Urinary bladder (tissue), 4 donors: ENCODE measurements around the gene ARF1. TPM values are rescaled to one million over a fixed set of nuclear protein-coding genes. Genes with fewer than 3 reads are reported as not detected.

Experiments
- DNase-seq: peaks from one replicate; pipeline ENCODE4 v3.0.0-alpha.2; 2015; ENCODE audit errors: extremely low spot score
- H3K27ac ChIP-seq: one replicate; pipeline ENCODE4 v1.5.1; 2013; ENCODE audit warnings: low read depth, mild to moderate bottlenecking, moderate library complexity
- H3K36me3 ChIP-seq: one replicate; pipeline ENCODE4 v1.6.1; 2013; ENCODE audit warnings: mild to moderate bottlenecking, moderate library complexity; ENCODE audit not compliant: insufficient read depth
- H3K4me1 ChIP-seq: one replicate; pipeline ENCODE4 v1.6.1; 2013; ENCODE audit warnings: mild to moderate bottlenecking, moderate library complexity; ENCODE audit not compliant: insufficient read depth
- H3K4me3 ChIP-seq: one replicate; pipeline ENCODE4 v1.5.1; 2013; ENCODE audit warnings: low read depth, low read length
- WGBS: extraction: QIAGEN DNeasy Blood & Tissue Kit; methylation state at CpG from one replicate; pipeline ENCODE4 v1.1.7; 2013; 5-methylcytosine and 5-hydroxymethylcytosine counted together
- polyA plus RNA-seq: library from polyadenylated mRNA; stranded (reverse); fragments of 200-250 nt; gene quantifications from one replicate; pipeline ENCODE4 v1.2.3, GENCODE V29; 2013
- total RNA-seq: library from RNA; depleted of rRNA; stranded (reverse); fragments of >200 nt; gene quantifications from one replicate; pipeline ENCODE4 v1.2.3, GENCODE V29; 2014
- donor health status: healthy with polysubstance abuse.
- donor health status: healthy.

ARF1 gene
- total and polyA plus RNA-seq, 2 donors: 112 to 462 TPM

DNA sequence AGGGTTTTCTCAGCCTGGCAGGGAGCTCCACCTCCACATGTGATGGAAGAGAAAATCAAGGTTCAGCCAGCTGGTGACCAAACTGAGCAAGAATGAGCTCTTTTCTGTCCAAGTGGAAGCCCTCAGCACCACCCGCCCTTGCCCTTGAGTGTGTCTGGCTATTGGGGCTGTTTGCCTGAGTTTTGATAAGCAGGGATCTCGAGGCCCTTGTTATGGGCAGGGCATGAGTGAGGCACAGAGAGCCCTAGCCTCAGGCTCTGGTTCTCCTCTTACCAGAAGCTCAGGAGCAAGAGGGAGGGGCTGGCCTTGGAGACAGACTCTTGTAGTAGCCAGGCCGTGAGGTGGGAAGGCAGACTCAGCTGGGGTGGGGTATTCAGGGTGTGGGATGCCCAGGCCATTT lies 37.5 kb upstream of the ARF1 start:
- 62% methylated on average over 3 of the region's 3 CpGs for WGBS
- no peak for DNase-seq
- H3K4me1 ChIP-seq: no peaks in the 10 kb centered on the region
- no peak overlapping the region for H3K4me3 ChIP-seq
- H3K36me3 ChIP-seq: no peaks in the 10 kb centered on the region
- no peak overlapping the region for H3K27ac ChIP-seq

DNA sequence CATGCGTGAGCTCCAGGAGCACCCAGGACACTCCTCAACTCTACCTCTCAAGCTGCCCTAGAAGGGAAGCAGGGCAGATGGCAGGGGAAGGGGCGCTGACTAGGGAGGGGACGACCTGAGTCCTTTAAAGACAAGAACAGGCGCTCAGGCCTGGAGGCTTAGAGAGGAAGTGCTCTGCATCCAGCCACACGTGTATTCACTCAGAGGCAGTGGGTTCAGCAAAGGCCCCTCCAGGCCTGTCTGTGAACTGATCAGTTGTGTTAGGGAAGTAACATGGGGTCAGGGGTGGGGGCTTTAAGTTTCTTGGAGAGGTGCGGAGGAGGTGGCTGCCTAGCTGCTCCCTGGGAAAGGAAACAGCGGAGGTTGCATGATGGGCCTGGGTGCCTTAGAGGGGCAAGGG lies 37.1 kb upstream of the ARF1 start:
- DNase-seq: no peak
- Histone ChIP-seq H3K36me3 (no peaks in the 10 kb centered on the region), H3K4me3 (no peak overlapping the region), H3K27ac (no peak overlapping the region), H3K4me1 (no peaks in the 10 kb centered on the region)
- WGBS: 79% methylated on average over 7 of the region's 7 CpGs

DNA sequence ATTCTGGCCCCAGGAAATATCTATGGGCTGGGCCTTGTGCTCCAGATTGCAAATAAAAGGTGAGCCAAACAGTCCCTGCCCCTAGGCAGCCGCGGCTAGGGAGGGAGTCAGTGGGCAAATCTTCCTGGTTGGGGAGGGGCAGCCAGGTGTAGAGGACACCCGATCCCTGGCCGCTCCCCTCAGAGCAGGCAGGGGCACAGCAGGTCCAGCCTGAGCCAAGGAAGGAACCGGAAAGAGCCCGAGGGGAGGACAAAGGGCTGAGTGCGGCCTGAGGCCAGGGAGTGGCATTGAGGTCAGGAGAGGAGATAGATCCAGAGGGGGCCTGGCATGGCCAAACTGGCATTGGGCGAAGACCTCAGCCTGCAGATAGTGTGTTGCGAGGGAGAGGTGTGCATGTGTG lies 36.6 kb upstream of the ARF1 start:
- DNase-seq: no peak
- 84% methylated on average over 9 of the region's 9 CpGs for WGBS
- no peaks in the 10 kb centered on the region for H3K4me1 ChIP-seq
- no peaks in the 10 kb centered on the region for H3K36me3 ChIP-seq
- H3K4me3 ChIP-seq: no peak overlapping the region
- H3K27ac ChIP-seq: no peak overlapping the region

DNA sequence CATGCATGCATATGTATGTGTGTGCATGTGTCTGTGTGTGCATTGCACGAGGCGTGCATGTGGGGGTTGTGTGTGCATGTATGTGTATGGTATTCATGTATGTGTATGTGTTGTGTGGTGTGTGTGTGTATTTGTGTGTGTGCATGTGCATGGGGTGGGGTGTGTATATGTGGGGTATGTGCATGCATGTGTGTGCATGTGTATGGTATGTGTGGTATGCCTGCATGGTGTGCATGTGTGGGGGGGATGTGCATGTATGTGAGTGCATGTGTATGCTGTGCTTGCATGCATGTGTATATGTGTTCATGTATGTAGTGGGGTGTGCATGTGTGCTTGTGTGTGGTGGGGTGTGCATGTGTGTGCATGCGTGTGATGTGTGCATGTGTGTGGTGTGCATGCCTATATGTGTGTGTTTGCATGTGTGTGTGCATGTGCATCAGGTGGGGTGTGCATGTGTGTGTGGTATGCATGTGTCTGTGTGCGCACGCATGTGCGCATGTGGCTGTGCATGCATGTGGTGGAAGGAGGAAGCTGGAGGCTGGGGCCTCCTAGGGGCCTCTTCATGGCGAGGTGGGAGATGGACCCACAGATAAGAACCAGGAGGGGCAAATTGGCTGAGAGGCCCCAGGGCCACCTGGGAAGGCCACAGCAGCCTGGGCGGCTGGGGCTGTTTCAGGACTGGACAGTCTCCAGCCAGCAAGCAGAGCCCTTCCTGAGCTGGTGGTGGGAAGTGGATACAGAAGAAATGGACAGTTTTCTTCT lies 35.9 kb upstream of the ARF1 start:
- H3K4me3 ChIP-seq: no peak overlapping the region
- 91% methylated on average over 8 of the region's 8 CpGs for WGBS
- no peak overlapping the region for H3K27ac ChIP-seq
- no peaks in the 10 kb centered on the region for H3K36me3 ChIP-seq
- H3K4me1 ChIP-seq: no peaks in the 10 kb centered on the region
- no peak for DNase-seq

DNA sequence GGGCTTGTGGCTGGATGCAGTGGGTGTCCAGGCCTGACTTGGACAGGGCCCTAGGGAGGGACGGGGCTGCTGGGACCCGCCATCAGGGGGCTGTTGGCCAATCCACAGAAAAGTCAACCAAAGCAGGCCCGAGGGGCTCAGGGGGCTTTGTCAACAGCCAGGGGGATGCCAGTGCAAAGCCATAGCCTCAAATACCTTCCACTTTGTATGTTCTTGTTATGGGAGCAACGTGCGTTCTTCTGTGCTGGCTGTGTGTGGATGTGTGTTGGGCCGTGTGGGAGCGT lies 35.4 kb upstream of the ARF1 start:
- Histone ChIP-seq H3K4me3 (no peak overlapping the region), H3K36me3 (no peaks in the 10 kb centered on the region), H3K27ac (no peak overlapping the region), H3K4me1 (no peaks in the 10 kb centered on the region)
- 85% methylated on average over 7 of the region's 7 CpGs for WGBS
- DNase-seq: no peak

DNA sequence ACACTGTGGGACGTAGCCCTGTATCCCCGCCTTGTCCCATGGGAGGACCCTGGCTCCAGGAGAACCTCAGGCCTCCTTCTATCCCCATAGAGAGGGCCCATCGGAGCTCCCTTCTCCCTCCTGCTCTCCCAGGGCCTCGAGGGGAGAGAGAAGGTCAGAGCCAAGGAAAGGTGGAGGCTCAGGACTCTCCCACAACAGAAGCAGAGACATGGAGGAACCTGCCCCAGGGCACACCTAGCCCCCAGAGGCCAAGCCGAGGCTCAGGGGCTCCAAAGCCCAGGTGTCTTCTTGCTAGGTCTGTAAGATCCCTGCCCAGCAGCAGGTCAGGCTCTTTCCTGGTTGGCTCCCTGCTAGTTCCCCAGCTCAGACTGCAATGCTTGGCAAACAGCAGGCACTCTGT lies 34.4 kb upstream of the ARF1 start:
- Histone ChIP-seq H3K27ac (no peak overlapping the region), H3K4me3 (no peak overlapping the region), H3K4me1 (no peaks in the 10 kb centered on the region), H3K36me3 (no peaks in the 10 kb centered on the region)
- WGBS: 67% methylated on average over 5 of the region's 5 CpGs
- DNase-seq: no peak

DNA sequence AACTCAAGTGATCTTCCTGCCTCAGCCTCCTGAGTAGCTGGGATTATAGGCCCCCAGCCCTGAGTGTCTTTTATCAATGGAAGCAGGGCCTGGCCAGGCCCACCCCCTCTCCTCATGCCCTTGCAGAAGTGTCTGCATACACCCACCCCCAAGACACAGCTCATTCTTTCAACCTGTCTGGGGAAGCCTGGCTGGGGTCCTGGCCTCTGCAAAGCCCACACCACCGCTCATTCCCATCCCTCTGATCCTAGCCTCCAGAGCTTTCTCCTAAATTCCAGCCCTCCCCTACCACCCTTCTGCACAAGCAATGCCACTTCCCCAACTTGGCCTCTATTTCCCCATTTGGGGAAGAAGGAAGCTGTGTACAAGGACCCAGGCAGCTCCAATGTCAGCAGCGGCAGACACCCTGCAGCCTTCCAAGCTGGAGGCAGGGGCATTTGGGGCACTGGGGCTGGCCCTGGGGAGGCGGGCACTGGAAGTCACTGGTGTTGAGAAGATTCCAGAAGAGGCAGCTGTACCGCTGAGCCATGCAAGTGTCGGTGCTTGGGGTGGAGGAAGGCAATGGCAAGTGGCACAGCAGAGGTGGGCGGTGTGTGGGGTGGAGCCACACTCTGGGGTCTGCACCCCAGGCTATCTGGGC lies 33.7 kb upstream of the ARF1 start:
- DNase-seq: no peak
- no peak overlapping the region for H3K27ac ChIP-seq
- H3K4me1 ChIP-seq: no peaks in the 10 kb centered on the region
- H3K36me3 ChIP-seq: no peaks in the 10 kb centered on the region
- H3K4me3 ChIP-seq: no peak overlapping the region
- 74% methylated on average over 6 of the region's 6 CpGs for whole genome bisulfite sequencing

DNA sequence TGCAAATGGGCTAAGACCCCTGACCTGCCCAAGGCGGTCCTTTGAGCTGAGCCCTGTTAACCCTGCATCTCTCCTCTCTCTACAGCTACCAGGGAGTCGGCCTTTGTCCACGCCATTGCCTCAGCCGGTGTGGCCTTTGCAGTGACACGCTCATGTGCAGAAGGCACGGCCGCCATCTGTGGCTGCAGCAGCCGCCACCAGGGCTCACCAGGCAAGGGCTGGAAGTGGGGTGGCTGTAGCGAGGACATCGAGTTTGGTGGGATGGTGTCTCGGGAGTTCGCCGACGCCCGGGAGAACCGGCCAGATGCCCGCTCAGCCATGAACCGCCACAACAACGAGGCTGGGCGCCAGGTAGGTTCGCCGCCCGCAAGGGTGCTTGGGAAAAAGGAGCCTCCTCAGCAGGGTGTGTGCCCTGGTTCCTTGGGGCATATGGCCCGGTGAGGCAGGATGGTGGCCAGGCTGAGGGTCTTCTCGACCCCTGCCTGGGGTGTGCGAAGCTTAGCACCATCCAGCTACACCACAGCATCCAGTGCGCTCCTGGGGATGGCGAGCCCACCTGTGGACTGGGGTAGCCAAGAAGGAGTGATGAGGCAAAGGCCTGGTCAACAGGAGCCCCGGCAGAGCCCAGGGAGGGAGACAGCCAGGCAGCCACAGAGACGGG lies 31.8 kb upstream of the ARF1 start:
- DNase-seq: no peak
- Histone ChIP-seq H3K4me1 (no peaks in the 10 kb centered on the region), H3K4me3 (no peak overlapping the region), H3K27ac (no peak overlapping the region), H3K36me3 (no peaks in the 10 kb centered on the region)
- WGBS: 89% methylated on average over 30 of the region's 30 CpGs

DNA sequence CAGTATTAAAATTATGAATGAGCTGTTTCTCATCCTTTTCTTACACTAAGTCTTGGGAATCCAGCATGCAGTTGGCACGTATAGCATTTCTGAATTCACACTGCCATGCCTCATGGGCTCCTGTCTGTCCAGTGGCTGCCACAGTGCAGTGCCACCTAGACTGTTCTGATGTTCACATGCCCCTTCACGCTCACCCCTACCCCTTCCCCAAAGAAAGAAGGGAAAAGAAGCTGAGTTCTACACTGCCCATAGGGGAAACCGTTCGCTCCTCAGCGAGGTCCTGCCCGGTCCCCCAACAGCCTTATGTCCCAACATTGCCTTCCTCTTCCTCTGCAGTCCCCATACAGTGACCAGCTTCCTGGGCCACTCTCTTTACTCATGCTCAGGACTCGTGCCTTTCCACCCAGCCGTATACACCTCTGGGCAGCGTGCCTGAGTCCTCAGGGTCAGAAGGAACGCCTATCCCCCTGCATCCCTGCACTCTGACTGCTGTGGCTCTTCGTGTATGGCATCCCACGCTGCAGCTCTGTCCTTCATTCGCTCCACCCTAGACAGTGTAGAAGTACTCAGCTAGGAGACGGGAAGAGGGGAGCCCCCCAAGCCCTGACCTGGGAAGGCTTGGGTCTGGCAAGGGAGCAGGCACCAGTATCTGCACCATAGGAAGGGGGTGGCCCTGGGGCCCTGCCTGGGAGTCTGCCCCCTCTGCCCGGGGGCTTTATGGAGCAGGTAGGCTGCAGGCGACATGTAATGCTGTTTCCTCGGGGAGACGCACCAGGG lies 24.1 kb upstream of the ARF1 start:
- WGBS: 47% methylated on average over 18 of the region's 18 CpGs
- no peak overlapping the region for H3K4me3 ChIP-seq
- DNase-seq: no peak
- no peaks in the 10 kb centered on the region for H3K4me1 ChIP-seq
- no peaks in the 10 kb centered on the region for H3K36me3 ChIP-seq
- H3K27ac ChIP-seq: no peak overlapping the region

DNA sequence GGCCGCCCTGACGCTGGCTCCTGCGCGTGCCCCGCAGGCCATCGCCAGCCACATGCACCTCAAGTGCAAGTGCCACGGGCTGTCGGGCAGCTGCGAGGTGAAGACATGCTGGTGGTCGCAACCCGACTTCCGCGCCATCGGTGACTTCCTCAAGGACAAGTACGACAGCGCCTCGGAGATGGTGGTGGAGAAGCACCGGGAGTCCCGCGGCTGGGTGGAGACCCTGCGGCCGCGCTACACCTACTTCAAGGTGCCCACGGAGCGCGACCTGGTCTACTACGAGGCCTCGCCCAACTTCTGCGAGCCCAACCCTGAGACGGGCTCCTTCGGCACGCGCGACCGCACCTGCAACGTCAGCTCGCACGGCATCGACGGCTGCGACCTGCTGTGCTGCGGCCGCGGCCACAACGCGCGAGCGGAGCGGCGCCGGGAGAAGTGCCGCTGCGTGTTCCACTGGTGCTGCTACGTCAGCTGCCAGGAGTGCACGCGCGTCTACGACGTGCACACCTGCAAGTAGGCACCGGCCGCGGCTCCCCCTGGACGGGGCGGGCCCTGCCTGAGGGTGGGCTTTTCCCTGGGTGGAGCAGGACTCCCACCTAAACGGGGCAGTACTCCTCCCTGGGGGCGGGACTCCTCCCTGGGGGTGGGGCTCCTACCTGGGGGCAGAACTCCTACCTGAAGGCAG lies 23.4 kb upstream of the ARF1 start:
- no peaks in the 10 kb centered on the region for H3K4me1 ChIP-seq
- no peaks in the 10 kb centered on the region for H3K36me3 ChIP-seq
- 9% methylated on average over 66 of the region's 66 CpGs for WGBS
- H3K27ac ChIP-seq: no peak overlapping the region
- H3K4me3 ChIP-seq: peak overlapping the region; percentile 17
- DNase-seq: no peak

DNA sequence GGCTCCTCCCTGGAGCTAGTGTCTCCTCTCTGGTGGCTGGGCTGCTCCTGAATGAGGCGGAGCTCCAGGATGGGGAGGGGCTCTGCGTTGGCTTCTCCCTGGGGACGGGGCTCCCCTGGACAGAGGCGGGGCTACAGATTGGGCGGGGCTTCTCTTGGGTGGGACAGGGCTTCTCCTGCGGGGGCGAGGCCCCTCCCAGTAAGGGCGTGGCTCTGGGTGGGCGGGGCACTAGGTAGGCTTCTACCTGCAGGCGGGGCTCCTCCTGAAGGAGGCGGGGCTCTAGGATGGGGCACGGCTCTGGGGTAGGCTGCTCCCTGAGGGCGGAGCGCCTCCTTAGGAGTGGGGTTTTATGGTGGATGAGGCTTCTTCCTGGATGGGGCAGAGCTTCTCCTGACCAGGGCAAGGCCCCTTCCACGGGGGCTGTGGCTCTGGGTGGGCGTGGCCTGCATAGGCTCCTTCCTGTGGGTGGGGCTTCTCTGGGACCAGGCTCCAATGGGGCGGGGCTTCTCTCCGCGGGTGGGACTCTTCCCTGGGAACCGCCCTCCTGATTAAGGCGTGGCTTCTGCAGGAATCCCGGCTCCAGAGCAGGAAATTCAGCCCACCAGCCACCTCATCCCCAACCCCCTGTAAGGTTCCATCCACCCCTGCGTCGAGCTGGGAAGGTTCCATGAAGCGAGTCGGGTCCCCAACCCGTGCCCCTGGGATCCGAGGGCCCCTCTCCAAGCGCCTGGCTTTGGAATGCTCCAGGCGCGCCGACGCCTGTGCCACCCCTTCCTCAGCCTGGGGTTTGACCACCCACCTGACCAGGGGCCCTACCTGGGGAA lies 22.7 kb upstream of the ARF1 start:
- Histone ChIP-seq H3K4me1 (no peaks in the 10 kb centered on the region), H3K4me3 (peak overlapping the region; percentile 17), H3K36me3 (no peaks in the 10 kb centered on the region), H3K27ac (no peak overlapping the region)
- DNase-seq: peak; percentile 72
- WGBS: 4% methylated on average over 33 of the region's 33 CpGs

DNA sequence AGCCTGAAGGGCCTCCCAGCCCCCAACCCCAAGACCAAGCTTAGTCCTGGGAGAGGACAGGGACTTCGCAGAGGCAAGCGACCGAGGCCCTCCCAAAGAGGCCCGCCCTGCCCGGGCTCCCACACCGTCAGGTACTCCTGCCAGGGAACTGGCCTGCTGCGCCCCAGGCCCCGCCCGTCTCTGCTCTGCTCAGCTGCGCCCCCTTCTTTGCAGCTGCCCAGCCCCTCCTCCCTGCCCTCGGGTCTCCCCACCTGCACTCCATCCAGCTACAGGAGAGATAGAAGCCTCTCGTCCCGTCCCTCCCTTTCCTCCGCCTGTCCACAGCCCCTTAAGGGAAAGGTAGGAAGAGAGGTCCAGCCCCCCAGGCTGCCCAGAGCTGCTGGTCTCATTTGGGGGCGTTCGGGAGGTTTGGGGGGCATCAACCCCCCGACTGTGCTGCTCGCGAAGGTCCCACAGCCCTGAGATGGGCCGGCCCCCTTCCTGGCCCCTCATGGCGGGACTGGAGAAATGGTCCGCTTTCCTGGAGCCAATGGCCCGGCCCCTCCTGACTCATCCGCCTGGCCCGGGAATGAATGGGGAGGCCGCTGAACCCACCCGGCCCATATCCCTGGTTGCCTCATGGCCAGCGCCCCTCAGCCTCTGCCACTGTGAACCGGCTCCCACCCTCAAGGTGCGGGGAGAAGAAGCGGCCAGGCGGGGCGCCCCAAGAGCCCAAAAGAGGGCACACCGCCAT lies 21.9 kb upstream of the ARF1 start:
- Histone ChIP-seq H3K27ac (no peak overlapping the region), H3K4me3 (no peak overlapping the region), H3K4me1 (no peaks in the 10 kb centered on the region), H3K36me3 (no peaks in the 10 kb centered on the region)
- no peak for DNase-seq
- WGBS: 8% methylated on average over 34 of the region's 34 CpGs
